Measurements from ENCODE around the gene ZNF793.
A peak's percentile ranks its signal among the peaks of the same experiment; 100 is the strongest.

Gene ZNF793

GRCh38 chr19:37551129-37551993, 44.6 kb downstream of the ZNF793 start:
- Histone ChIP-seq H3K4me3 (ENCODE audit: low read depth in 1 of 2, low read length in 1 of 2) (peak overlapping the region; percentile 40 to 72), H3K27ac (no peak overlapping the region), H3K4me1 (ENCODE audit: control insufficient read depth in 1 of 2, insufficient read depth in 1 of 2, low read depth in 1 of 2, low read length in 1 of 2) (peaks cover 0 to 5% of the 10 kb centered on the region in 2 experiments)

GRCh38 chr19:37563518-37563917, 56.8 kb downstream of the ZNF793 start:
- Histone ChIP-seq H3K27me3 (no peaks in the 10 kb centered on the region), H3K36me3 (no peaks in the 10 kb centered on the region), H3K27ac (no peak overlapping the region), H3K4me1 (ENCODE audit: control insufficient read depth in 1 of 2, insufficient read depth in 1 of 2, low read depth in 1 of 2, low read length in 1 of 2) (no peaks in the 10 kb centered on the region), H3K9me3 (peaks cover 77% of the 10 kb centered on the region), H3K4me3 (ENCODE audit: low read depth in 1 of 2, low read length in 1 of 2) (no peak overlapping the region)
- no peak for TF ChIP-seq CTCF (IDR thresholded peaks at IDR 0.05)

More at GRCh38 chr19:37551129-37551993, 44.6 kb downstream of the ZNF793 start:
- H3K27me3 ChIP-seq: no peaks in the 10 kb centered on the region
- no peak for TF ChIP-seq CTCF (IDR thresholded peaks at IDR 0.05)
- H3K9me3 ChIP-seq: peaks cover 48% of the 10 kb centered on the region
- no peaks in the 10 kb centered on the region for H3K36me3 ChIP-seq

GRCh38 chr19:37564624-37565369, 58.1 kb downstream of the ZNF793 start:
- no peak overlapping the region for H3K4me3 ChIP-seq (ENCODE audit: low read depth in 1 of 2, low read length in 1 of 2)
- peaks cover 72% of the 10 kb centered on the region for H3K9me3 ChIP-seq
- no peaks in the 10 kb centered on the region for H3K36me3 ChIP-seq
- no peak overlapping the region for H3K27ac ChIP-seq
- no peaks in the 10 kb centered on the region for H3K27me3 ChIP-seq
- no peak for TF ChIP-seq CTCF (IDR thresholded peaks at IDR 0.05)
- H3K4me1 ChIP-seq (ENCODE audit: control insufficient read depth in 1 of 2, insufficient read depth in 1 of 2, low read depth in 1 of 2, low read length in 1 of 2): no peaks in the 10 kb centered on the region

- no peak for TF ChIP-seq CTCF (IDR thresholded peaks at IDR 0.05)
- Histone ChIP-seq H3K4me3 (ENCODE audit: low read depth in 1 of 2, low read length in 1 of 2) (no peak overlapping the region), H3K4me1 (ENCODE audit: control insufficient read depth in 1 of 2, insufficient read depth in 1 of 2, low read depth in 1 of 2, low read length in 1 of 2) (no peaks in the 10 kb centered on the region), H3K9me3 (peaks cover 73% of the 10 kb centered on the region), H3K36me3 (no peaks in the 10 kb centered on the region), H3K27me3 (no peaks in the 10 kb centered on the region), H3K27ac (no peak overlapping the region)
Measured at GRCh38 chr19:37565370-37565669, 58.6 kb downstream of the ZNF793 start.

- no peak overlapping the region for H3K4me3 ChIP-seq (ENCODE audit: low read depth in 1 of 2, low read length in 1 of 2)
- no peaks in the 10 kb centered on the region for H3K27me3 ChIP-seq
- TF ChIP-seq CTCF (IDR thresholded peaks at IDR 0.05): no peak
- H3K36me3 ChIP-seq: no peaks in the 10 kb centered on the region
- peaks cover 40% of the 10 kb centered on the region for H3K9me3 ChIP-seq
- no peak overlapping the region for H3K27ac ChIP-seq
- H3K4me1 ChIP-seq (ENCODE audit: control insufficient read depth in 1 of 2, insufficient read depth in 1 of 2, low read depth in 1 of 2, low read length in 1 of 2): no peaks in the 10 kb centered on the region
Measured at GRCh38 chr19:37572203-37572602, 65.5 kb downstream of the ZNF793 start.
